Panc1 (cell line): ENCODE data around the gene ACSS3. TPM values are rescaled to one million over a fixed set of nuclear protein-coding genes. Genes with fewer than 3 reads are reported as not detected.

Source experiments
- ATAC-seq: fragments of 200-7000 bp; cut with Tn5 transposase; 2 replicates; pipeline ENCODE4 v1.9.1; 2020; ENCODE audit warnings: mild to moderate bottlenecking, moderate library complexity
- Bru-seq: library from RNA; stranded (reverse); fragments of 400-500 nt; gene quantifications from one replicate; lab custom pipeline; 2021; lab: Mats Ljungman, UMichigan
- BruChase-seq, 2 experiments: library from RNA; stranded (reverse); fragments of 400-500 nt; gene quantifications; one replicate each; lab custom pipeline; 2021; lab: Mats Ljungman, UMichigan
- BruUV-seq: library from RNA; stranded (reverse); fragments of 400-500 nt; replicated peaks from 2 replicates; lab custom pipeline; 2021; lab: Mats Ljungman, UMichigan
- CTCF ChIA-PET: fragments of 300-600 bp; sonication (Branson Sonifier 250); formaldehyde crosslinking; loops from one replicate; lab custom pipeline; 2022; ENCODE audit warnings: antibody characterized with exemption; lab: Charles Lee
- POLR2A ChIA-PET: fragments of 300-600 bp; sonication (Branson Sonifier 250); formaldehyde crosslinking; loops from one replicate; lab custom pipeline; 2022; ENCODE audit warnings: antibody characterized with exemption; lab: Charles Lee
- DNase-seq: peaks from one replicate; pipeline ENCODE4 v3.0.0-alpha.2; 2010; ENCODE audit warnings: low read depth, low spot score
- H3K27ac ChIP-seq: 2 replicates; pipeline ENCODE4 v1.5.1; 2011; ENCODE audit warnings: mild to moderate bottlenecking, low read length, inconsistent platforms
- H3K27me3 ChIP-seq: fragments of 200-500 bp; sonication (Bioruptor generic); 2 replicates; pipeline ENCODE4 v1.6.0; 2014; ENCODE audit warnings: low read length, inconsistent platforms; ENCODE audit not compliant: control insufficient read depth, insufficient read depth
- H3K36me3 ChIP-seq: fragments of 200-500 bp; sonication (Bioruptor generic); 2 replicates; pipeline ENCODE4 v1.5.1; 2014; ENCODE audit warnings: inconsistent platforms, mild to moderate bottlenecking, low read length, moderate library complexity; ENCODE audit not compliant: control insufficient read depth, insufficient read depth
- H3K4me1 ChIP-seq: 2 replicates; pipeline ENCODE4 v1.5.1; 2011; ENCODE audit warnings: inconsistent platforms, mild to moderate bottlenecking, low read length, moderate library complexity; ENCODE audit not compliant: control insufficient read depth, insufficient read depth
- H3K4me3 ChIP-seq, 2 experiments: 2 replicates each; pipeline ENCODE4 v1.5.1; 2011 to 2012; ENCODE audit warnings: low read depth in 2 of 2, low read length in 2 of 2, mild to moderate bottlenecking in 2 of 2, inconsistent platforms in 1 of 2, moderate library complexity in 1 of 2
- H3K9me3 ChIP-seq: fragments of 200-500 bp; sonication (Bioruptor generic); 2 replicates; pipeline ENCODE4 v1.5.1; 2014; ENCODE audit warnings: low read depth, mild to moderate bottlenecking, inconsistent platforms, low read length, moderate library complexity; ENCODE audit not compliant: control insufficient read depth, insufficient read depth
- POLR2AphosphoS5 ChIP-seq: IDR thresholded peaks from 2 replicates; pipeline ENCODE4 v1.6.1; 2012; ENCODE audit warnings: mild to moderate bottlenecking, low read depth, low read length, moderate library complexity
- SIN3A ChIP-seq: IDR thresholded peaks from 2 replicates; pipeline ENCODE4 v1.6.1; 2012; ENCODE audit warnings: low read depth, mild to moderate bottlenecking, low read length, moderate library complexity, borderline replicate concordance; ENCODE audit not compliant: insufficient read depth
- TCF7L2 ChIP-seq: IDR thresholded peaks from 2 replicates; pipeline ENCODE4 v1.6.1; 2011; ENCODE audit warnings: mild to moderate bottlenecking, low read depth, low read length, inconsistent platforms
- in situ Hi-C: cut with HindIII; loops from 2 replicates; pipeline ENCODE4 v1.10.0; 2016; ENCODE audit warnings: low sequenced_read_pairs, low pct_unique_long_range_greater_than_20kb
- intact Hi-C: fragments of 100-400 bp; cut with micrococcal nuclease; formaldehyde crosslinking; loops from one replicate; pipeline ENCODE4 v1.10.0; 2022; ENCODE audit not compliant: unreplicated experiment
- long read RNA-seq: library from polyadenylated mRNA; unstranded; transcript quantifications from one replicate; pipeline ENCODE4 v2.0.0, GENCODE V29; 2021; ENCODE audit not compliant: unreplicated experiment
- polyA plus RNA-seq: library from polyadenylated mRNA; unstranded; fragments of >200 nt; gene quantifications from one replicate; pipeline ENCODE4 v1.2.1, GENCODE V29; 2012; ENCODE audit warnings: missing spikeins; ENCODE audit not compliant: insufficient read length
- total RNA-seq: library from RNA; stranded (reverse); gene quantifications from one replicate; pipeline ENCODE4 v1.2.1, GENCODE V29; 2021; ENCODE audit not compliant: unreplicated experiment
- TF ChIP-seq, protein P1 (sequence below): fragments of 450-650 bp; IDR thresholded peaks from 2 replicates; pipeline ENCODE4 v1.5.1; 2017; ENCODE audit warnings: mild to moderate bottlenecking
- TF ChIP-seq, protein P2 (sequence below), 2 experiments: IDR thresholded peaks; 2 replicates each; pipeline ENCODE4 v1.6.1; 2011 to 2012; ENCODE audit warnings: low read depth in 2 of 2, control low read depth in 1 of 2, low read length in 1 of 2, mild to moderate bottlenecking in 1 of 2, moderate library complexity in 1 of 2; ENCODE audit not compliant: insufficient read depth in 1 of 2

The ACSS3 gene, protein sequence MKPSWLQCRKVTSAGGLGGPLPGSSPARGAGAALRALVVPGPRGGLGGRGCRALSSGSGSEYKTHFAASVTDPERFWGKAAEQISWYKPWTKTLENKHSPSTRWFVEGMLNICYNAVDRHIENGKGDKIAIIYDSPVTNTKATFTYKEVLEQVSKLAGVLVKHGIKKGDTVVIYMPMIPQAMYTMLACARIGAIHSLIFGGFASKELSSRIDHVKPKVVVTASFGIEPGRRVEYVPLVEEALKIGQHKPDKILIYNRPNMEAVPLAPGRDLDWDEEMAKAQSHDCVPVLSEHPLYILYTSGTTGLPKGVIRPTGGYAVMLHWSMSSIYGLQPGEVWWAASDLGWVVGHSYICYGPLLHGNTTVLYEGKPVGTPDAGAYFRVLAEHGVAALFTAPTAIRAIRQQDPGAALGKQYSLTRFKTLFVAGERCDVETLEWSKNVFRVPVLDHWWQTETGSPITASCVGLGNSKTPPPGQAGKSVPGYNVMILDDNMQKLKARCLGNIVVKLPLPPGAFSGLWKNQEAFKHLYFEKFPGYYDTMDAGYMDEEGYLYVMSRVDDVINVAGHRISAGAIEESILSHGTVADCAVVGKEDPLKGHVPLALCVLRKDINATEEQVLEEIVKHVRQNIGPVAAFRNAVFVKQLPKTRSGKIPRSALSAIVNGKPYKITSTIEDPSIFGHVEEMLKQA
- total RNA-seq, result 0.10 TPM
- polyA plus RNA-seq, result not detected
- Bru-seq, nascent RNA, result percentile 12 among the genes with signal in this experiment
- BruChase-seq, experiment 1, labeled RNA remaining after a 2-hour chase, result percentile 9 among the genes with signal in this experiment
- percentile 13 among the genes with signal in this experiment for BruChase-seq, experiment 2, labeled RNA remaining after a 6-hour chase
- long read RNA-seq, result 0 reads

DNA sequence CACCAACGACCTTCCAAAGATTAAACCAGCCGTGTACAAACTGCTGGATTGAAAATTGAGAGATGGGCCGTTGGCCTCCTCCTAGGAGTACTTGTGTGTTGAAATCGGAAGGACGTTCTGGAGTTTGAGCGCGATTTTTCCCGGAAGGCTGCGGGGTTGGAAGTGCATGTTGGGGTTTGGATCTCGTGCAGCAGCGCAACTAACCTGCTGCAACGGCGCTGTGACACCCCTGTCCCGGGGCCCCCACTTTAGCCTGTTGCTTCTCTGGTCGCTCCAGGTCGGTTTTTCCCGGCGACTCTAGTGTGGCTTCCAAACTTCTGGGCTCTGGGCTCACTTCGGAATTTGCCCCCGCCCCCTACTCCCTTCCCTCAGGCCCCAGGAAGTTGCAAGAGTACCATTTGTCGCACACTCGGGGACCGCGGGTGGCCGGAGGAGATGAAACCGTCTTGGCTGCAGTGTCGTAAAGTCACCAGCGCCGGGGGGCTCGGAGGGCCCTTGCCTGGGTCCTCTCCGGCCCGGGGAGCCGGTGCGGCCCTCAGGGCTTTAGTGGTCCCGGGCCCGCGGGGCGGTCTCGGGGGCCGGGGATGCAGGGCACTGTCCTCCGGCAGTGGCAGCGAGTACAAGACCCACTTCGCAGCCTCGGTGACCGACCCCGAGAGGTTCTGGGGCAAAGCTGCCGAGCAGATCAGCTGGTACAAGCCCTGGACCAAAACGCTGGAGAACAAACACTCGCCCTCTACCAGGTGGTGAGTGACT, at the start of gene ACSS3:
Gene ACSS3 (plus strand): TSS at position 394 of the 756 bp plus-strand sequence. CDS start 42 bp downstream, at position 436.
- Histone ChIP-seq H3K36me3 (no peaks in the 10 kb centered on the region), H3K9me3 (no peaks in the 10 kb centered on the region), H3K27me3 (no peaks in the 10 kb centered on the region), H3K4me3 (peak within 1 kb of the TSS in 1 of 2 experiments; percentile 13; a peak in 2 of 4 replicates), H3K4me1 (no peaks in the 10 kb centered on the region), H3K27ac (no peak within 1 kb of the TSS)
- ATAC-seq, result no peak
- no peak for DNase-seq
- BruUV-seq, result no TSS peak
- POLR2A ChIA-PET, result no interaction called here
- no peak for TF ChIP-seq SIN3A
- intact Hi-C loops, result no loop called here
- CTCF ChIA-PET, result no interaction called here
- in situ Hi-C loops, result no loop called here

DNA sequence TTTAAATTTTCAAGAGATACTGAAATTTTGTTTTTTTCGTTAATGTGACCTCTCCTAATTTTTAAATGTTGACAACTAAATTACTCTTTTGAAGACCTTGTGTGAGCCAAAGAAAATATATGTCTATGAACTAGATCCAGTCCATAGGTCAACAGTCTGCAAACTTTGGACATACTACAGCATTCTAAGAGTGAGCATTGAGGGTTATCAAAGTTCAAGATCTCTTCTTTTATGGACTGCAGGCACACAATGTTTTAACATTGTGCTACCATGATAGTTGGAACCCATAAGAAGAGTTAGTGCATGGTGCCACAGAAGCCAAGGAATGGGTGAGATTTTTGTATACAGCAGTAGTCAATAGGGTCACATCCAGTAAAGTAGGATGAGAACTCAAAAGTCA, 43.0 kb upstream of the ACSS3 start:
- BruUV-seq, result no TSS peak
- CTCF ChIA-PET, result no interaction called here
- no peaks in the 10 kb centered on the region for H3K4me1 ChIP-seq

More for the DNA sequence above, 43.0 kb upstream of the ACSS3 start:
- TF ChIP-seq POLR2AphosphoS5 (no peak), SIN3A (no peak), TCF7L2 (no peak)
- TF ChIP-seq, protein P1, sequence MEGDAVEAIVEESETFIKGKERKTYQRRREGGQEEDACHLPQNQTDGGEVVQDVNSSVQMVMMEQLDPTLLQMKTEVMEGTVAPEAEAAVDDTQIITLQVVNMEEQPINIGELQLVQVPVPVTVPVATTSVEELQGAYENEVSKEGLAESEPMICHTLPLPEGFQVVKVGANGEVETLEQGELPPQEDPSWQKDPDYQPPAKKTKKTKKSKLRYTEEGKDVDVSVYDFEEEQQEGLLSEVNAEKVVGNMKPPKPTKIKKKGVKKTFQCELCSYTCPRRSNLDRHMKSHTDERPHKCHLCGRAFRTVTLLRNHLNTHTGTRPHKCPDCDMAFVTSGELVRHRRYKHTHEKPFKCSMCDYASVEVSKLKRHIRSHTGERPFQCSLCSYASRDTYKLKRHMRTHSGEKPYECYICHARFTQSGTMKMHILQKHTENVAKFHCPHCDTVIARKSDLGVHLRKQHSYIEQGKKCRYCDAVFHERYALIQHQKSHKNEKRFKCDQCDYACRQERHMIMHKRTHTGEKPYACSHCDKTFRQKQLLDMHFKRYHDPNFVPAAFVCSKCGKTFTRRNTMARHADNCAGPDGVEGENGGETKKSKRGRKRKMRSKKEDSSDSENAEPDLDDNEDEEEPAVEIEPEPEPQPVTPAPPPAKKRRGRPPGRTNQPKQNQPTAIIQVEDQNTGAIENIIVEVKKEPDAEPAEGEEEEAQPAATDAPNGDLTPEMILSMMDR, result no peak
- TF ChIP-seq, protein P2, sequence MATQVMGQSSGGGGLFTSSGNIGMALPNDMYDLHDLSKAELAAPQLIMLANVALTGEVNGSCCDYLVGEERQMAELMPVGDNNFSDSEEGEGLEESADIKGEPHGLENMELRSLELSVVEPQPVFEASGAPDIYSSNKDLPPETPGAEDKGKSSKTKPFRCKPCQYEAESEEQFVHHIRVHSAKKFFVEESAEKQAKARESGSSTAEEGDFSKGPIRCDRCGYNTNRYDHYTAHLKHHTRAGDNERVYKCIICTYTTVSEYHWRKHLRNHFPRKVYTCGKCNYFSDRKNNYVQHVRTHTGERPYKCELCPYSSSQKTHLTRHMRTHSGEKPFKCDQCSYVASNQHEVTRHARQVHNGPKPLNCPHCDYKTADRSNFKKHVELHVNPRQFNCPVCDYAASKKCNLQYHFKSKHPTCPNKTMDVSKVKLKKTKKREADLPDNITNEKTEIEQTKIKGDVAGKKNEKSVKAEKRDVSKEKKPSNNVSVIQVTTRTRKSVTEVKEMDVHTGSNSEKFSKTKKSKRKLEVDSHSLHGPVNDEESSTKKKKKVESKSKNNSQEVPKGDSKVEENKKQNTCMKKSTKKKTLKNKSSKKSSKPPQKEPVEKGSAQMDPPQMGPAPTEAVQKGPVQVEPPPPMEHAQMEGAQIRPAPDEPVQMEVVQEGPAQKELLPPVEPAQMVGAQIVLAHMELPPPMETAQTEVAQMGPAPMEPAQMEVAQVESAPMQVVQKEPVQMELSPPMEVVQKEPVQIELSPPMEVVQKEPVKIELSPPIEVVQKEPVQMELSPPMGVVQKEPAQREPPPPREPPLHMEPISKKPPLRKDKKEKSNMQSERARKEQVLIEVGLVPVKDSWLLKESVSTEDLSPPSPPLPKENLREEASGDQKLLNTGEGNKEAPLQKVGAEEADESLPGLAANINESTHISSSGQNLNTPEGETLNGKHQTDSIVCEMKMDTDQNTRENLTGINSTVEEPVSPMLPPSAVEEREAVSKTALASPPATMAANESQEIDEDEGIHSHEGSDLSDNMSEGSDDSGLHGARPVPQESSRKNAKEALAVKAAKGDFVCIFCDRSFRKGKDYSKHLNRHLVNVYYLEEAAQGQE (IDR thresholded peaks at IDR 0.05; ENCODE audit: insufficient read depth in 1 of 2, low read depth in 2 of 2, low read length in 1 of 2), result no peak
- H3K9me3 ChIP-seq, result no peaks in the 10 kb centered on the region
- no peaks in the 10 kb centered on the region for H3K36me3 ChIP-seq
- intact Hi-C loops, result no loop called here
- no peaks in the 10 kb centered on the region for H3K27me3 ChIP-seq
- POLR2A ChIA-PET, result no interaction called here
- no peak overlapping the region for H3K4me3 ChIP-seq
- ATAC-seq (no peak), DNase-seq (no peak)
- in situ Hi-C loops, result no loop called here
- H3K27ac ChIP-seq, result no peak overlapping the region
